HepG2 (cell line): Measurements from ENCODE around the gene SIRPB2. TPM values are rescaled to one million over a fixed set of nuclear protein-coding genes. Genes with fewer than 3 reads are reported as not detected.

Source experiments
- AHDC1 ChIP-seq: sonication (generic); formaldehyde crosslinking; IDR thresholded peaks from 2 replicates; pipeline ENCODE4 v1.5.1; 2020; ENCODE audit warnings: mild to moderate bottlenecking, missing genetic modification reagents, borderline replicate concordance
- BCL6 ChIP-seq: IDR thresholded peaks from 2 replicates; pipeline ENCODE4 v1.6.1; 2016; ENCODE audit warnings: missing genetic modification reagents, missing compliant biosample characterization
- DBP ChIP-seq: sonication (generic); formaldehyde crosslinking; IDR thresholded peaks from 2 replicates; pipeline ENCODE4 v1.4.0; 2020; ENCODE audit warnings: missing genetic modification reagents; ENCODE audit errors: not compliant biosample characterization
- DNMT3B ChIP-seq: conservative IDR thresholded peaks from 2 replicates; pipeline ENCODE4 v1.6.1; 2016; ENCODE audit warnings: missing biosample characterization, control low read depth
- EP300 ChIP-seq, 3 experiments: sonication (generic) in 1 of 3; formaldehyde crosslinking in 1 of 3; IDR thresholded peaks; 2 replicates each; pipeline versions ENCODE4 v1.5.1 to v1.6.1; 2011 to 2020; ENCODE audit warnings: low read depth in 2 of 3, low read length in 2 of 3, borderline replicate concordance in 1 of 3, improper control_type of control experiment in 1 of 3, mild to moderate bottlenecking in 1 of 3, missing genetic modification reagents in 1 of 3, moderate library complexity in 1 of 3
- GATAD1 ChIP-seq: IDR thresholded peaks from 2 replicates; pipeline ENCODE4 v1.6.1; 2016; ENCODE audit warnings: missing genetic modification reagents, missing compliant biosample characterization
- GATAD2A ChIP-seq: IDR thresholded peaks from 2 replicates; pipeline ENCODE4 v1.6.1; 2016
- MAZ ChIP-seq, 2 experiments: sonication (generic) in 1 of 2; formaldehyde crosslinking in 1 of 2; IDR thresholded peaks; 2 replicates each; pipeline versions ENCODE4 v1.5.0 to v1.6.1; 2012 to 2020; ENCODE audit warnings: low read depth in 2 of 2, mild to moderate bottlenecking in 2 of 2, borderline replicate concordance in 1 of 2, improper control_type of control experiment in 1 of 2, low read length in 1 of 2, missing genetic modification reagents in 1 of 2, moderate library complexity in 1 of 2
- NFYB ChIP-seq: sonication (generic); formaldehyde crosslinking; IDR thresholded peaks from 2 replicates; pipeline ENCODE4 v1.4.0; 2020; ENCODE audit warnings: missing genetic modification reagents
- PCBP1 ChIP-seq: fragments of 200-400 bp; formaldehyde crosslinking; IDR thresholded peaks from 2 replicates; pipeline ENCODE4 v1.6.1; 2017; ENCODE audit warnings: mild to moderate bottlenecking, low read depth, low read length, borderline replicate concordance
- SOX5 ChIP-seq: IDR thresholded peaks from 2 replicates; pipeline ENCODE4 v1.6.1; 2016; ENCODE audit warnings: borderline replicate concordance
- ZKSCAN5 ChIP-seq: sonication (generic); formaldehyde crosslinking; IDR thresholded peaks from 2 replicates; pipeline ENCODE4 v1.5.1; 2020; ENCODE audit warnings: mild to moderate bottlenecking, missing genetic modification reagents
- ZNF143 ChIP-seq: sonication (generic); formaldehyde crosslinking; IDR thresholded peaks from 2 replicates; pipeline ENCODE4 v1.4.0; 2020; ENCODE audit warnings: missing genetic modification reagents
- ZNF326 ChIP-seq: sonication (generic); formaldehyde crosslinking; IDR thresholded peaks from 2 replicates; pipeline ENCODE4 v1.4.0; 2020; ENCODE audit warnings: missing genetic modification reagents, borderline replicate concordance
- ZNF512 ChIP-seq: sonication (generic); formaldehyde crosslinking; IDR thresholded peaks from 2 replicates; pipeline ENCODE4 v1.4.0; 2020; ENCODE audit warnings: mild to moderate bottlenecking, missing genetic modification reagents
- ZNF570 ChIP-seq: sonication (generic); formaldehyde crosslinking; IDR thresholded peaks from 2 replicates; pipeline ENCODE4 v1.4.0; 2020; ENCODE audit warnings: mild to moderate bottlenecking, missing genetic modification reagents, borderline replicate concordance
- ZNF589 ChIP-seq: sonication (generic); formaldehyde crosslinking; conservative IDR thresholded peaks from 2 replicates; pipeline ENCODE4 v1.8.0; 2022; ENCODE audit warnings: mild to moderate bottlenecking, moderate library complexity, missing genetic modification reagents
- ZNF75D ChIP-seq: sonication (generic); formaldehyde crosslinking; IDR thresholded peaks from 2 replicates; pipeline ENCODE4 v1.8.1; 2023; ENCODE audit warnings: missing genetic modification reagents, mild to moderate bottlenecking, borderline replicate concordance
- ZNF777 ChIP-seq: sonication (generic); formaldehyde crosslinking; IDR thresholded peaks from 2 replicates; pipeline ENCODE4 v1.4.0; 2020; ENCODE audit warnings: missing genetic modification reagents
- ZNF788 ChIP-seq: sonication (generic); formaldehyde crosslinking; IDR thresholded peaks from 2 replicates; pipeline ENCODE4 v1.5.0; 2020; ENCODE audit warnings: mild to moderate bottlenecking, missing genetic modification reagents, borderline replicate concordance
- polyA plus RNA-seq, 8 experiments: library from polyadenylated mRNA; depleted of rRNA in 3 of 8; stranded (reverse) in 7 of 8; unstranded in 1 of 8; fragments of >200 nt; fragmentation: Illumina TruSeq in 4 of 8; extraction: Trizol in 4 of 8; gene quantifications; 2 replicates each; pipeline versions ENCODE4 v1.2.1 to v1.2.3, GENCODE V29; 2011 to 2016; ENCODE audit warnings: low read depth in 4 of 8, missing spikeins in 1 of 8, mixed read lengths in 1 of 8; ENCODE audit not compliant: insufficient read depth in 1 of 8
- total RNA-seq, 5 experiments: library from RNA; depleted of rRNA; stranded (reverse); fragments of >200 nt; fragmentation: Illumina TruSeq; extraction: Trizol; gene quantifications; 2 replicates each; pipeline ENCODE4 v1.2.3, GENCODE V29; 2016; ENCODE audit warnings: low read depth in 1 of 5

The SIRPB2 gene
- total and polyA plus RNA-seq, 2 of the 13 experiments (the other 11 are each of a cell fraction or from before 2014, with no cell fraction given): not detected

GRCh38 chr20:1466211-1467081 is 24.8 kb downstream of the SIRPB2 start, which contains the start of gene NSFL1C (continued):
- TF ChIP-seq DNMT3B (CRISPR knock-in tag): no peak
- peak; percentile 98 for TF ChIP-seq DBP (CRISPR knock-in tag)
- TF ChIP-seq ZNF326 (CRISPR knock-in tag): no peak
- TF ChIP-seq EP300 (IDR thresholded peaks at IDR 0.05; ENCODE audit: low read depth in 2 of 2, low read length in 2 of 2): peak; percentile 46 to 72
- TF ChIP-seq EP300 (CRISPR knock-in tag; IDR thresholded peaks at IDR 0.05; ENCODE audit: borderline replicate concordance): no peak; the same call in 1 of the 2 replicates
- peak; percentile 54; the same call in 1 of the 2 replicates for TF ChIP-seq BCL6
- peak; percentile 98 for TF ChIP-seq ZNF570 (CRISPR knock-in tag)
- peak; percentile 75; the same call in 1 of the 2 replicates for TF ChIP-seq ZNF512
- TF ChIP-seq PCBP1: peak; percentile 81; the same call in 1 of the 2 replicates
- peak; percentile 97 for TF ChIP-seq GATAD1 (CRISPR knock-in tag)
- TF ChIP-seq ZNF589 (CRISPR knock-in tag): peak; percentile 99
- peak; percentile 100 for TF ChIP-seq ZNF788 (CRISPR knock-in tag)
- no peak for TF ChIP-seq GATAD2A (CRISPR knock-in tag)
- TF ChIP-seq ZNF75D: no peak
- TF ChIP-seq ZKSCAN5: peak; percentile 44; the same call in 1 of the 2 replicates
- 0 out of 2 replicates have a peak, but pooled peaks have one; percentile 3 for TF ChIP-seq AHDC1 (CRISPR knock-in tag)
- peak; percentile 86 for TF ChIP-seq ZNF777 (CRISPR knock-in tag)
- TF ChIP-seq SOX5 (CRISPR knock-in tag): peak; percentile 65; the same call in 1 of the 2 replicates
- TF ChIP-seq NFYB: peak; percentile 40; the same call in 1 of the 2 replicates
- TF ChIP-seq ZNF143 (CRISPR knock-in tag): peak; percentile 70; the same call in 1 of the 2 replicates
- peak; percentile 100 for TF ChIP-seq MAZ (IDR thresholded peaks at IDR 0.05; ENCODE audit: borderline replicate concordance, low read depth, low read length)
- TF ChIP-seq MAZ (CRISPR knock-in tag; IDR thresholded peaks at IDR 0.05; ENCODE audit: low read depth): peak; percentile 100
